HCT116 (cell line): Measurements from ENCODE around the gene TRAF3. TPM values are rescaled to one million over a fixed set of nuclear protein-coding genes. Genes with fewer than 3 reads are reported as not detected.

ENCODE experiments used
- ATAC-seq: fragments of 200-7000 bp; cut with Tn5 transposase; 2 replicates; pipeline ENCODE4 v1.9.1; 2020; ENCODE audit warnings: mild to moderate bottlenecking, moderate library complexity
- BruUV-seq: library from RNA; stranded (reverse); fragments of 400-500 nt; replicated peaks from 2 replicates; lab custom pipeline; 2021; lab: Mats Ljungman, UMichigan
- CTCF ChIA-PET: fragments of 300-600 bp; sonication (Branson Sonifier 250); formaldehyde crosslinking; loops from one replicate; lab custom pipeline; 2021; ENCODE audit warnings: antibody characterized with exemption; lab: Charles Lee
- POLR2A ChIA-PET: fragments of 300-600, 350-600 bp; sonication (Branson Sonifier 250); formaldehyde crosslinking; loops from one replicate; lab custom pipeline; 2021; ENCODE audit warnings: antibody characterized with exemption; lab: Charles Lee
- RAD21 ChIA-PET, 2 experiments: fragments of 300-600 bp; sonication (Branson Sonifier 250); formaldehyde crosslinking; loops; one replicate each; lab custom pipeline; 2023; ENCODE audit warnings: low total read pairs in 2 of 2; ENCODE audit not compliant: uncharacterized antibody in 2 of 2, unreplicated experiment in 2 of 2, low non-redundant PET in 1 of 2; lab: Charles Lee
- DNase-seq: peaks from one replicate; pipeline ENCODE4 v3.0.0-alpha.2; 2010; ENCODE audit warnings: low read depth, low spot score
- H2AFZ ChIP-seq: fragments of 200-600 bp; shearing (Covaris generic), sonication (generic); 2 replicates; pipeline ENCODE4 v1.6.1; 2017; ENCODE audit warnings: low read depth, mixed run types, mixed read lengths, antibody characterized with exemption, low read length; ENCODE audit not compliant: poor library complexity, severe bottlenecking
- H3K27ac ChIP-seq: 2 replicates; pipeline ENCODE4 v1.5.1; 2012; ENCODE audit warnings: low read depth, low read length
- H3K27me3 ChIP-seq: fragments of 200-600 bp; sonication (generic); 2 replicates; pipeline ENCODE4 v1.6.1; 2016; ENCODE audit warnings: mixed run types, low read length, mixed read lengths; ENCODE audit not compliant: insufficient read depth
- H3K36me3 ChIP-seq, 2 experiments: fragments of 200-500 bp in 1 of 2; fragments of 200-600 bp in 1 of 2; sonication (Bioruptor generic) in 1 of 2; sonication (generic) in 1 of 2; 2 replicates each; pipeline versions ENCODE4 v1.5.1 to v1.6.1; 2014 to 2016; ENCODE audit warnings: low read length in 2 of 2, inconsistent platforms in 1 of 2, mixed read lengths in 1 of 2, mixed run types in 1 of 2; ENCODE audit not compliant: insufficient read depth in 2 of 2, control insufficient read depth in 1 of 2
- H3K4me1 ChIP-seq, 2 experiments: fragments of 200-600 bp in 1 of 2; sonication (generic) in 1 of 2; 2 replicates each; pipeline versions ENCODE4 v1.5.1 to v1.6.1; 2012 to 2017; ENCODE audit warnings: low read length in 2 of 2, inconsistent platforms in 1 of 2, mild to moderate bottlenecking in 1 of 2, mixed read lengths in 1 of 2, mixed run types in 1 of 2, moderate library complexity in 1 of 2; ENCODE audit not compliant: insufficient read depth in 2 of 2, control insufficient read depth in 1 of 2
- H3K4me2 ChIP-seq: fragments of 200-600 bp; sonication (generic); 2 replicates; pipeline ENCODE4 v1.6.1; 2017; ENCODE audit warnings: mixed run types, low read length, mixed read lengths
- H3K4me3 ChIP-seq, 2 experiments: fragments of 200-600 bp in 1 of 2; sonication (generic) in 1 of 2; replicated peaks in 1 of 2; 2 replicates each; pipeline ENCODE4 v1.5.1; 2011 to 2016; ENCODE audit warnings: low read length in 2 of 2, control low read depth in 1 of 2, low read depth in 1 of 2, mild to moderate bottlenecking in 1 of 2, mixed read lengths in 1 of 2, mixed run types in 1 of 2
- H3K79me2 ChIP-seq: fragments of 200-600 bp; sonication (generic); 2 replicates; pipeline ENCODE4 v1.6.1; 2017; ENCODE audit warnings: mild to moderate bottlenecking, mixed run types, low read length, moderate library complexity, mixed read lengths; ENCODE audit not compliant: insufficient read depth
- H3K9ac ChIP-seq: fragments of 200-600 bp; sonication (generic); 2 replicates; pipeline ENCODE4 v1.6.1; 2016; ENCODE audit warnings: low read length, mixed read lengths
- H3K9me2 ChIP-seq: fragments of 200-600 bp; sonication (generic), shearing (Covaris generic); 2 replicates; pipeline ENCODE4 v1.6.1; 2017; ENCODE audit warnings: mixed run types, mild to moderate bottlenecking, moderate library complexity; ENCODE audit not compliant: insufficient read depth
- H3K9me3 ChIP-seq, 2 experiments: fragments of 200-500 bp in 1 of 2; fragments of 200-600 bp in 1 of 2; sonication (Bioruptor generic) in 1 of 2; sonication (generic) in 1 of 2; 2 replicates each; pipeline ENCODE4 v1.6.1; 2014 to 2017; ENCODE audit warnings: low read length in 2 of 2, mixed read lengths in 2 of 2, inconsistent platforms in 1 of 2, low read depth in 1 of 2, mild to moderate bottlenecking in 1 of 2, mixed run types in 1 of 2, moderate library complexity in 1 of 2; ENCODE audit not compliant: control insufficient read depth in 1 of 2, insufficient read depth in 1 of 2
- H4K20me1 ChIP-seq: fragments of 200-600 bp; sonication (generic), shearing (Covaris generic); 2 replicates; pipeline ENCODE4 v1.6.1; 2017; ENCODE audit warnings: mixed run types, mild to moderate bottlenecking, moderate library complexity; ENCODE audit not compliant: insufficient read depth
- CEBPB ChIP-seq: IDR thresholded peaks from 2 replicates; pipeline ENCODE4 v1.6.1; 2012; ENCODE audit warnings: low read depth
- ELF1 ChIP-seq: IDR thresholded peaks from 2 replicates; pipeline ENCODE4 v1.6.1; 2012; ENCODE audit warnings: low read depth, borderline replicate concordance
- EZH2 ChIP-seq: fragments of 200-600 bp; sonication (generic); IDR thresholded peaks from 2 replicates; pipeline ENCODE4 v1.6.1; 2017; ENCODE audit warnings: antibody characterized with exemption, mixed run types
- EZH2phosphoT487 ChIP-seq: fragments of 200-600 bp; IDR thresholded peaks from 2 replicates; pipeline ENCODE4 v1.6.1; 2018; ENCODE audit warnings: antibody characterized with exemption, borderline replicate concordance
- FOSL1 ChIP-seq: IDR thresholded peaks from 2 replicates; pipeline ENCODE4 v1.6.1; 2012; ENCODE audit warnings: low read depth
- JUND ChIP-seq: IDR thresholded peaks from 2 replicates; pipeline ENCODE4 v1.6.1; 2012
- POLR2A ChIP-seq: IDR thresholded peaks from 2 replicates; pipeline ENCODE4 v1.7.0; 2011; ENCODE audit warnings: borderline replicate concordance; ENCODE audit not compliant: insufficient read depth, insufficient read length; ENCODE audit errors: extremely low read depth
- POLR2AphosphoS5 ChIP-seq: IDR thresholded peaks from 2 replicates; pipeline ENCODE4 v1.6.1; 2011; ENCODE audit warnings: mild to moderate bottlenecking, low read depth, low read length, moderate library complexity
- RAD21 ChIP-seq: IDR thresholded peaks from 2 replicates; pipeline ENCODE4 v1.6.1; 2012; ENCODE audit warnings: low read depth, mild to moderate bottlenecking
- SIN3A ChIP-seq: IDR thresholded peaks from 2 replicates; pipeline ENCODE4 v1.6.1; 2012; ENCODE audit warnings: low read depth
- SP1 ChIP-seq: IDR thresholded peaks from 2 replicates; pipeline ENCODE4 v1.6.1; 2012; ENCODE audit warnings: low read depth
- TCF7L2 ChIP-seq: IDR thresholded peaks from 2 replicates; pipeline ENCODE4 v1.7.0; 2011; ENCODE audit warnings: borderline replicate concordance, inconsistent platforms; ENCODE audit not compliant: insufficient read depth, insufficient read length; ENCODE audit errors: extremely low read depth
- YY1 ChIP-seq: IDR thresholded peaks from 2 replicates; pipeline ENCODE4 v1.6.1; 2011; ENCODE audit warnings: low read length, low read depth, moderate library complexity, mild to moderate bottlenecking; ENCODE audit not compliant: insufficient replicate concordance; ENCODE audit errors: extremely low read depth
- ZFX ChIP-seq: fragments of 450-650 bp; IDR thresholded peaks from 2 replicates; pipeline ENCODE4 v1.6.1; 2017
- ZNF274 ChIP-seq: fragments of 200-500 bp; sonication (Bioruptor generic); IDR thresholded peaks from 2 replicates; pipeline ENCODE4 v1.6.1; 2014; ENCODE audit warnings: mild to moderate bottlenecking, low read depth, low read length, inconsistent platforms
- intact Hi-C: fragments of 100-400 bp; cut with micrococcal nuclease; formaldehyde crosslinking; loops from 2 replicates; pipeline ENCODE4 v1.10.0; 2022
- total RNA-seq: library from RNA; stranded (reverse); gene quantifications from one replicate; pipeline ENCODE4 v1.2.1, GENCODE V29; 2021; ENCODE audit not compliant: unreplicated experiment
- TF ChIP-seq, protein P1 (sequence below), 3 experiments: fragments of 200-600 bp in 1 of 3; sonication (generic) in 1 of 3; IDR thresholded peaks in 2 of 3; conservative IDR thresholded peaks in 1 of 3; 2 replicates each; pipeline ENCODE4 v1.5.1; 2012 to 2017; ENCODE audit warnings: low read depth in 2 of 3, low read length in 2 of 3, antibody characterized with exemption in 1 of 3, borderline replicate concordance in 1 of 3, control low read depth in 1 of 3, mild to moderate bottlenecking in 1 of 3, mixed read lengths in 1 of 3, mixed run types in 1 of 3, moderate library complexity in 1 of 3; ENCODE audit not compliant: insufficient read depth in 1 of 3
- TF ChIP-seq, protein P2 (sequence below): IDR thresholded peaks from 2 replicates; pipeline ENCODE4 v1.6.1; 2012
- TF ChIP-seq, protein P3 (sequence below): IDR thresholded peaks from 2 replicates; pipeline ENCODE4 v1.6.1; 2012; ENCODE audit warnings: low read depth
- TF ChIP-seq, protein P4 (sequence below): IDR thresholded peaks from 2 replicates; pipeline ENCODE4 v1.6.1; 2011; ENCODE audit warnings: mild to moderate bottlenecking, low read length, moderate library complexity; ENCODE audit not compliant: insufficient replicate concordance; ENCODE audit errors: extremely low read depth

Gene TRAF3
- total RNA-seq, 1 experiment from 2014 or later = 32.1 TPM

DNA sequence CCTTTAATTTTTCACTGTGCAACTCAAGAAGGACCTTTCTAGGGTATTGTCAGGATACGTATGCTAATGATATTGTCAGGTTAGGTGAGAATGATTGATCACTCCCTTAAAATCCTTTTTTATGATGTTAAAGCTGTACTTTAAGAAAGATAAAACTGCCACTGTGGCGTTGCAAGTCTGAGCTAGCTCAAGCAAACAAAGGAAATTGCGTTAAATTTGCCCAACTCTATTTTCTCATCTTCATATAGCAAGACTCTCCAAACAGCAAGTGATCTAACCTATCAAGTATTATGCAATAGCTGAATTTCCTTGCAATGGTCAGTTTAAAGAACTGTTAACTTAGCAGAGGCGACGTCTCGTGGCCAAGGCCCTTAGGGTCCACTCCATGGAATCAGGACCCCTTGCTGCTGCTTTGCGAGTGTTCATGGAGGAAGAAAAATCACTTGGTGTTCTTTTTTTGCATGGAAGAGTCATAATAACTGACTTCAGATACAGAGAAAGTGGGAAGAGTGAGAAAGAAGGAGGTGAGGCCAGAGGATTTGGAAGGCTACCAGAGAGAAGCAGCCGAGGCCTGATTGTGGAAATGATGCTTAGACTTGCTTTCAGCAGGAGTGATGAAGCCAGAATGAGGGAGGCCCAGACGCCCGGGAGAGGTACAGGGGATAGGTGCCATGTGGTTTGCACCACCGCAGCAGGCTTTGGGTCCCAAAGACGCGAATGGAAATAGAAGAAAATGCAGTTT, 2.5 kb downstream of the TRAF3 start:
- no peak overlapping the region for H3K27ac ChIP-seq
- no peak for TF ChIP-seq ZFX
- no peak for TF ChIP-seq EZH2phosphoT487
- TF ChIP-seq RAD21 = no peak
- no peak for TF ChIP-seq EZH2
- TF ChIP-seq TCF7L2 = no peak
- no peak for TF ChIP-seq POLR2AphosphoS5
- TF ChIP-seq, protein P1, sequence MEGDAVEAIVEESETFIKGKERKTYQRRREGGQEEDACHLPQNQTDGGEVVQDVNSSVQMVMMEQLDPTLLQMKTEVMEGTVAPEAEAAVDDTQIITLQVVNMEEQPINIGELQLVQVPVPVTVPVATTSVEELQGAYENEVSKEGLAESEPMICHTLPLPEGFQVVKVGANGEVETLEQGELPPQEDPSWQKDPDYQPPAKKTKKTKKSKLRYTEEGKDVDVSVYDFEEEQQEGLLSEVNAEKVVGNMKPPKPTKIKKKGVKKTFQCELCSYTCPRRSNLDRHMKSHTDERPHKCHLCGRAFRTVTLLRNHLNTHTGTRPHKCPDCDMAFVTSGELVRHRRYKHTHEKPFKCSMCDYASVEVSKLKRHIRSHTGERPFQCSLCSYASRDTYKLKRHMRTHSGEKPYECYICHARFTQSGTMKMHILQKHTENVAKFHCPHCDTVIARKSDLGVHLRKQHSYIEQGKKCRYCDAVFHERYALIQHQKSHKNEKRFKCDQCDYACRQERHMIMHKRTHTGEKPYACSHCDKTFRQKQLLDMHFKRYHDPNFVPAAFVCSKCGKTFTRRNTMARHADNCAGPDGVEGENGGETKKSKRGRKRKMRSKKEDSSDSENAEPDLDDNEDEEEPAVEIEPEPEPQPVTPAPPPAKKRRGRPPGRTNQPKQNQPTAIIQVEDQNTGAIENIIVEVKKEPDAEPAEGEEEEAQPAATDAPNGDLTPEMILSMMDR (IDR thresholded peaks at IDR 0.05 in 2 of 3, conservative IDR thresholded peaks at IDR 0.05 in 1 of 3; ENCODE audit: borderline replicate concordance in 1 of 3, insufficient read depth in 1 of 3, low read depth in 2 of 3, low read length in 2 of 3) = no peak
- TF ChIP-seq, protein P2, sequence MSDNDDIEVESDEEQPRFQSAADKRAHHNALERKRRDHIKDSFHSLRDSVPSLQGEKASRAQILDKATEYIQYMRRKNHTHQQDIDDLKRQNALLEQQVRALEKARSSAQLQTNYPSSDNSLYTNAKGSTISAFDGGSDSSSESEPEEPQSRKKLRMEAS = no peak
- no peak for TF ChIP-seq SP1
- TF ChIP-seq YY1 = no peak
- TF ChIP-seq JUND = no peak
- TF ChIP-seq, protein P3, sequence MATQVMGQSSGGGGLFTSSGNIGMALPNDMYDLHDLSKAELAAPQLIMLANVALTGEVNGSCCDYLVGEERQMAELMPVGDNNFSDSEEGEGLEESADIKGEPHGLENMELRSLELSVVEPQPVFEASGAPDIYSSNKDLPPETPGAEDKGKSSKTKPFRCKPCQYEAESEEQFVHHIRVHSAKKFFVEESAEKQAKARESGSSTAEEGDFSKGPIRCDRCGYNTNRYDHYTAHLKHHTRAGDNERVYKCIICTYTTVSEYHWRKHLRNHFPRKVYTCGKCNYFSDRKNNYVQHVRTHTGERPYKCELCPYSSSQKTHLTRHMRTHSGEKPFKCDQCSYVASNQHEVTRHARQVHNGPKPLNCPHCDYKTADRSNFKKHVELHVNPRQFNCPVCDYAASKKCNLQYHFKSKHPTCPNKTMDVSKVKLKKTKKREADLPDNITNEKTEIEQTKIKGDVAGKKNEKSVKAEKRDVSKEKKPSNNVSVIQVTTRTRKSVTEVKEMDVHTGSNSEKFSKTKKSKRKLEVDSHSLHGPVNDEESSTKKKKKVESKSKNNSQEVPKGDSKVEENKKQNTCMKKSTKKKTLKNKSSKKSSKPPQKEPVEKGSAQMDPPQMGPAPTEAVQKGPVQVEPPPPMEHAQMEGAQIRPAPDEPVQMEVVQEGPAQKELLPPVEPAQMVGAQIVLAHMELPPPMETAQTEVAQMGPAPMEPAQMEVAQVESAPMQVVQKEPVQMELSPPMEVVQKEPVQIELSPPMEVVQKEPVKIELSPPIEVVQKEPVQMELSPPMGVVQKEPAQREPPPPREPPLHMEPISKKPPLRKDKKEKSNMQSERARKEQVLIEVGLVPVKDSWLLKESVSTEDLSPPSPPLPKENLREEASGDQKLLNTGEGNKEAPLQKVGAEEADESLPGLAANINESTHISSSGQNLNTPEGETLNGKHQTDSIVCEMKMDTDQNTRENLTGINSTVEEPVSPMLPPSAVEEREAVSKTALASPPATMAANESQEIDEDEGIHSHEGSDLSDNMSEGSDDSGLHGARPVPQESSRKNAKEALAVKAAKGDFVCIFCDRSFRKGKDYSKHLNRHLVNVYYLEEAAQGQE = no peak
- TF ChIP-seq ZNF274 = no peak
- no peak for TF ChIP-seq ELF1
- no peak for TF ChIP-seq CEBPB
- no peak for TF ChIP-seq FOSL1
- no peak for TF ChIP-seq POLR2A
- no peak for TF ChIP-seq SIN3A
- TF ChIP-seq, protein P4, sequence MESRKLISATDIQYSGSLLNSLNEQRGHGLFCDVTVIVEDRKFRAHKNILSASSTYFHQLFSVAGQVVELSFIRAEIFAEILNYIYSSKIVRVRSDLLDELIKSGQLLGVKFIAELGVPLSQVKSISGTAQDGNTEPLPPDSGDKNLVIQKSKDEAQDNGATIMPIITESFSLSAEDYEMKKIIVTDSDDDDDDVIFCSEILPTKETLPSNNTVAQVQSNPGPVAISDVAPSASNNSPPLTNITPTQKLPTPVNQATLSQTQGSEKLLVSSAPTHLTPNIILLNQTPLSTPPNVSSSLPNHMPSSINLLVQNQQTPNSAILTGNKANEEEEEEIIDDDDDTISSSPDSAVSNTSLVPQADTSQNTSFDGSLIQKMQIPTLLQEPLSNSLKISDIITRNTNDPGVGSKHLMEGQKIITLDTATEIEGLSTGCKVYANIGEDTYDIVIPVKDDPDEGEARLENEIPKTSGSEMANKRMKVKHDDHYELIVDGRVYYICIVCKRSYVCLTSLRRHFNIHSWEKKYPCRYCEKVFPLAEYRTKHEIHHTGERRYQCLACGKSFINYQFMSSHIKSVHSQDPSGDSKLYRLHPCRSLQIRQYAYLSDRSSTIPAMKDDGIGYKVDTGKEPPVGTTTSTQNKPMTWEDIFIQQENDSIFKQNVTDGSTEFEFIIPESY = no peak
- POLR2A ChIA-PET = no interaction called here
- CTCF ChIA-PET = no interaction called here
- peak overlapping the region; percentile 82 for H3K4me2 ChIP-seq
- BruUV-seq = no TSS peak
- H4K20me1 ChIP-seq = no peaks in the 10 kb centered on the region
- no peak overlapping the region for H3K4me3 ChIP-seq
- no peak overlapping the region for H2AFZ ChIP-seq
- no peaks in the 10 kb centered on the region for H3K9me2 ChIP-seq
- no peaks in the 10 kb centered on the region for H3K36me3 ChIP-seq
- no peaks in the 10 kb centered on the region for H3K9me3 ChIP-seq
- intact Hi-C loops = loop anchor here (10.0 kb wide), 1 partner anchor 255 kb away; no protein-coding TSS in a partner anchor
- no peak for DNase-seq
- peaks cover 67% of the 10 kb centered on the region for H3K79me2 ChIP-seq
- no peak overlapping the region for H3K9ac ChIP-seq
- RAD21 ChIA-PET = no interaction called here
- no peak for ATAC-seq
- H3K27me3 ChIP-seq = no peaks in the 10 kb centered on the region
- peaks cover 17 to 43% of the 10 kb centered on the region in 2 experiments for H3K4me1 ChIP-seq
